Dermis microvascular lymphatic vessel endothelial cell (primary cell): ENCODE measurements around the gene GRK5. TPM values are rescaled to one million over a fixed set of nuclear protein-coding genes. Genes with fewer than 3 reads are reported as not detected.
"Not testable (repeated sequence)": the region's sequence is repeated elsewhere in the genome, so short reads cannot be mapped to it uniquely, and the experiment has no call there.

Experiments used
- DNase-seq, 2 donors: peaks; one replicate each; pipeline versions ENCODE4 v3.0.0 to v3.0.0-alpha.2; 2010; ENCODE audit warnings: low read depth in 2 of 2
- total RNA-seq: library from RNA; depleted of rRNA; stranded (reverse); fragments of >200 nt; gene quantifications from 2 replicates; pipeline ENCODE4 v1.2.1, GENCODE V29; 2014

Gene GRK5
- total RNA-seq, 1 donor from 2014 or later, result 28.0 TPM

GRCh38 chr10:119272736-119273135, 65.4 kb downstream of the GRK5 start:
- no peak for DNase-seq

GRCh38 chr10:119273413-119273812, 66.0 kb downstream of the GRK5 start:
- no peak for DNase-seq

GRCh38 chr10:119274519-119275045, 67.2 kb downstream of the GRK5 start:
- DNase-seq, result no peak

- no peak for DNase-seq
These were observed 67.7 kb downstream of the GRK5 start for GRCh38 chr10:119275085-119275484.

- DNase-seq, result not testable (repeated sequence)
These were observed 68.8 kb downstream of the GRK5 start for GRCh38 chr10:119276194-119276593.

- DNase-seq, result no peak
These were observed 70.8 kb downstream of the GRK5 start for GRCh38 chr10:119278126-119278709.

GRCh38 chr10:119279441-119279840, 72.1 kb downstream of the GRK5 start:
- DNase-seq, result no peak

GRCh38 chr10:119281581-119282071, 74.3 kb downstream of the GRK5 start:
- DNase-seq, result no peak

GRCh38 chr10:119282446-119282845, 75.1 kb downstream of the GRK5 start:
- DNase-seq, result no peak

GRCh38 chr10:119283387-119283786, 76.0 kb downstream of the GRK5 start:
- no peak for DNase-seq

- DNase-seq, result no peak
These were observed 76.4 kb downstream of the GRK5 start for GRCh38 chr10:119283818-119284217.

GRCh38 chr10:119284679-119285096, 77.3 kb downstream of the GRK5 start:
- no peak for DNase-seq

GRCh38 chr10:119285495-119286267, 78.3 kb downstream of the GRK5 start:
- no peak for DNase-seq

- DNase-seq, result no peak
These were observed 79.1 kb downstream of the GRK5 start for GRCh38 chr10:119286516-119286915.

GRCh38 chr10:119286983-119287633, 79.7 kb downstream of the GRK5 start:
- DNase-seq, result no peak

GRCh38 chr10:119288574-119289001, 81.2 kb downstream of the GRK5 start:
- DNase-seq, result no peak

- DNase-seq, result no peak
These were observed 82.0 kb downstream of the GRK5 start for GRCh38 chr10:119289227-119289920.

- no peak for DNase-seq
These were observed 83.1 kb downstream of the GRK5 start for GRCh38 chr10:119290301-119291048.

GRCh38 chr10:119291223-119291900, 84.0 kb downstream of the GRK5 start:
- no peak for DNase-seq
